A549 (cell line): ENCODE measurements around the gene PIPOX. TPM values are rescaled to one million over a fixed set of nuclear protein-coding genes. Genes with fewer than 3 reads are reported as not detected.

ENCODE experiments used
- ATAC-seq, 2 experiments: fragments of 200-7000 bp in 1 of 2; fragments of >200 bp in 1 of 2; cut with Nextera tagmentation in 1 of 2; cut with Tn5 transposase in 1 of 2; 3 replicates each; pipeline versions ENCODE4 v1.8.0 to v1.9.1; 2018 to 2020; ENCODE audit warnings: mild to moderate bottlenecking in 1 of 2, moderate library complexity in 1 of 2
- CTCF ChIA-PET: fragments of 300-600 bp; sonication (Branson Sonifier 250); formaldehyde crosslinking; extraction: SDS; loops from one replicate; lab custom pipeline; 2021; ENCODE audit warnings: antibody characterized with exemption, inconsistent platforms; lab: Yijun Ruan, JAX
- POLR2A ChIA-PET: fragments of 350-600 bp; formaldehyde crosslinking; extraction: SDS; loops from one replicate; lab custom pipeline; 2021; ENCODE audit warnings: antibody characterized with exemption, inconsistent platforms; lab: Yijun Ruan, JAX
- DNase-seq, 2 experiments: peaks; one replicate each; pipeline versions ENCODE4 v3.0.0 to v3.0.0-alpha.2; 2011 to 2016; ENCODE audit warnings: low read depth in 1 of 2, low spot score in 1 of 2
- FAIRE-seq: peaks from 2 replicates; lab custom pipeline; 2011; peaks lifted over from hg19 to GRCh38; lab: Jason Lieb, UNC
- H3K27ac ChIP-seq, 2 experiments: fragments of >200 bp; sonication (Bioruptor Twin); formaldehyde crosslinking; 3 replicates each; pipeline ENCODE4 v1.5.1; 2016 to 2017
- H3K4me1 ChIP-seq: fragments of >200 bp; sonication (Bioruptor Twin); formaldehyde crosslinking; 3 replicates; pipeline ENCODE4 v1.6.1; 2016
- H3K4me2 ChIP-seq: fragments of >200 bp; sonication (Bioruptor Twin); formaldehyde crosslinking; 3 replicates; pipeline ENCODE4 v1.6.1; 2016
- H3K4me3 ChIP-seq: fragments of >200 bp; sonication (Bioruptor Twin); formaldehyde crosslinking; 3 replicates; pipeline ENCODE4 v1.5.1; 2016
- H3K9me3 ChIP-seq: fragments of >200 bp; sonication (Bioruptor Twin); formaldehyde crosslinking; 3 replicates; pipeline ENCODE4 v1.6.1; 2016
- BHLHE40 ChIP-seq: IDR thresholded peaks from 2 replicates; pipeline ENCODE4 v1.6.1; 2012; ENCODE audit warnings: low read depth, low read length, inconsistent platforms
- CBX8 ChIP-seq: fragments of 200-600 bp; sonication (generic); IDR thresholded peaks from 2 replicates; pipeline ENCODE4 v1.6.1; 2016
- CHD4 ChIP-seq: fragments of 200-600 bp; sonication (generic); IDR thresholded peaks from 2 replicates; pipeline ENCODE4 v1.6.1; 2016; ENCODE audit warnings: antibody characterized with exemption, mild to moderate bottlenecking, borderline replicate concordance
- CTCF ChIP-seq: fragments of >200 bp; sonication (Bioruptor Twin); formaldehyde crosslinking; IDR thresholded peaks from 3 replicates; pipeline ENCODE4 v1.5.1; 2016
- EP300 ChIP-seq, 2 experiments: fragments of >200 bp; sonication (Bioruptor Twin); formaldehyde crosslinking; IDR thresholded peaks; 2 replicates in 1 of 2; 3 replicates in 1 of 2; pipeline ENCODE4 v1.6.1; 2016 to 2017
- FOSL2 ChIP-seq, 2 experiments: fragments of 450-650 bp in 1 of 2; fragments of >200 bp in 1 of 2; sonication (Bioruptor Twin) in 1 of 2; formaldehyde crosslinking; IDR thresholded peaks; 2 replicates each; pipeline versions ENCODE4 v1.5.0 to v1.6.1; 2016 to 2020; ENCODE audit warnings: mild to moderate bottlenecking in 1 of 2, moderate library complexity in 1 of 2
- FOXS1 ChIP-seq: fragments of 250-450 bp; sonication (Bioruptor Pico); IDR thresholded peaks from 2 replicates; pipeline ENCODE4 v1.5.0; 2020; ENCODE audit warnings: mild to moderate bottlenecking, moderate library complexity
- GATA3 ChIP-seq: IDR thresholded peaks from 2 replicates; pipeline ENCODE4 v1.6.1; 2012; ENCODE audit warnings: borderline replicate concordance
- JUN ChIP-seq, 2 experiments: fragments of >200 bp; sonication (Bioruptor Twin); formaldehyde crosslinking; IDR thresholded peaks; 2 replicates in 1 of 2; 3 replicates in 1 of 2; pipeline ENCODE4 v1.6.1; 2016 to 2017
- JUNB ChIP-seq: fragments of >200 bp; sonication (Bioruptor Twin); formaldehyde crosslinking; IDR thresholded peaks from 2 replicates; pipeline ENCODE4 v1.6.1; 2016
- KDM5A ChIP-seq: fragments of 200-600 bp; sonication (generic); IDR thresholded peaks from 2 replicates; pipeline ENCODE4 v1.6.1; 2016; ENCODE audit warnings: antibody characterized with exemption, mild to moderate bottlenecking
- POLR2AphosphoS2 ChIP-seq: conservative IDR thresholded peaks from 2 replicates; pipeline ENCODE4 v1.6.1; 2012; ENCODE audit warnings: low read length, improper control_type of control experiment, inconsistent platforms
- RAD21 ChIP-seq, 2 experiments: fragments of >200 bp in 1 of 2; sonication (Bioruptor Twin) in 1 of 2; formaldehyde crosslinking in 1 of 2; IDR thresholded peaks in 1 of 2; conservative IDR thresholded peaks in 1 of 2; 2 replicates in 1 of 2; 3 replicates in 1 of 2; pipeline ENCODE4 v1.6.1; 2012 to 2018; ENCODE audit warnings: inconsistent platforms in 1 of 2
- RARB ChIP-seq: fragments of 250-450 bp; sonication (Bioruptor Pico); IDR thresholded peaks from 2 replicates; pipeline ENCODE4 v1.8.0; 2021; ENCODE audit warnings: mild to moderate bottlenecking, moderate library complexity
- RCOR1 ChIP-seq: fragments of 150-350 bp; IDR thresholded peaks from 2 replicates; pipeline ENCODE4 v1.6.1; 2014; ENCODE audit warnings: antibody characterized with exemption, low read length, low read depth
- ZNF302 ChIP-seq: fragments of 250-450 bp; sonication (Bioruptor Pico); IDR thresholded peaks from 2 replicates; pipeline ENCODE4 v1.9.0; 2021; ENCODE audit warnings: inconsistent platforms, mild to moderate bottlenecking, moderate library complexity
- ZSCAN20 ChIP-seq: fragments of 250-450 bp; sonication (Bioruptor Pico); IDR thresholded peaks from 2 replicates; pipeline ENCODE4 v1.8.0; 2022; ENCODE audit warnings: mild to moderate bottlenecking, moderate library complexity
- WGBS: methylation state at CpG from one replicate; pipeline ENCODE4 v1.1.6; 2017; ENCODE audit errors: missing lambda C conversion rate; 5-methylcytosine and 5-hydroxymethylcytosine counted together
- polyA plus RNA-seq, 4 experiments: library from polyadenylated mRNA; depleted of rRNA in 3 of 4; stranded (reverse); fragments of >200 nt; fragmentation: RNase III in 1 of 4; extraction: RNeasy Plus Mini Kit Qiagen cat#74134 plus additional on column Dnase treatment in 1 of 4; gene quantifications; 2 replicates in 3 of 4; 3 replicates in 1 of 4; pipeline ENCODE4 v1.2.3, GENCODE V29; 2011 to 2017
- TF ChIP-seq, protein P1 (sequence below): IDR thresholded peaks from 2 replicates; pipeline ENCODE4 v1.6.1; 2012; ENCODE audit warnings: low read depth, borderline replicate concordance
- TF ChIP-seq, protein P2 (sequence below): fragments of >200 bp; sonication (Bioruptor Twin); formaldehyde crosslinking; IDR thresholded peaks from 3 replicates; pipeline ENCODE4 v1.6.1; 2016
- TF ChIP-seq, protein P3 (sequence below): fragments of 250-450 bp; sonication (Bioruptor Pico); IDR thresholded peaks from 2 replicates; pipeline ENCODE4 v1.5.0; 2021; ENCODE audit warnings: mild to moderate bottlenecking, moderate library complexity, borderline replicate concordance

The PIPOX gene
- polyA plus RNA-seq, 2 of the 4 experiments (the other 2 are of a cell fraction) = 0.39 to 0.94 TPM

DNA sequence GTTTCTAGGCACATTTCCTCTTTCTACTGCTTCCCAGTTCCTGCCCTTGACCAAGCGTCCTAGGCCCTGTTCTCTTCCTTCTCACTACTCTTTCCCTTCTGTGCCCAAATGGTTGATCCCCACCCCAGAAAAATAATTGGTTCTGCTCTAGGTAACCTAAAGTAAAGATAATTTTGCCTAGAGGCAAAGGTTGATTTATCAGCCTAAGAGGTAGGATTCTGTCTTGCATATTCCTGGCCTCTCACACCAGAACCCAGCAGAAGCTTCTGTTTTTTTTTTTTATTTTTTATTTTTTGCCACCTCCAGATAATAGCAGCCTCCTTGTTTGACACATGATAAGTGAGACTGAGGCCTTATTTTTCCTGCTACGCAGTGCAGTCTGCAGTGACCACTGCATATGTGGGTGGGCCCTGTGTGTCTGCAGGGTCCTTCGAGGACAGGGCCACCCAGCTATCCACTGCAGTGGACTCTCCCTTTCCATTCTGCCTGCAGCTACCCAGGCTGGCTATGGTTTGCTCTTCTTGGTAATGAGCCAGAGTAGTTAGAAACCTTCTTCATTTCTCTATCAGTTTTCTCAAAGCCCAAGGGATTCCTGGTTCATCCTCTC lies 701 bp downstream of the PIPOX start:
- Histone ChIP-seq H3K4me3 (no peak overlapping the region), H3K9me3 (no peaks in the 10 kb centered on the region), H3K4me1 (no peaks in the 10 kb centered on the region), H3K27ac (no peak overlapping the region), H3K4me2 (no peak overlapping the region)
- 79% methylated on average over 3 of the region's 3 CpGs for WGBS
- DNase-seq (no peak), ATAC-seq (no peak), FAIRE-seq (no peak)
- no peak for TF ChIP-seq RCOR1
- TF ChIP-seq, protein P1, sequence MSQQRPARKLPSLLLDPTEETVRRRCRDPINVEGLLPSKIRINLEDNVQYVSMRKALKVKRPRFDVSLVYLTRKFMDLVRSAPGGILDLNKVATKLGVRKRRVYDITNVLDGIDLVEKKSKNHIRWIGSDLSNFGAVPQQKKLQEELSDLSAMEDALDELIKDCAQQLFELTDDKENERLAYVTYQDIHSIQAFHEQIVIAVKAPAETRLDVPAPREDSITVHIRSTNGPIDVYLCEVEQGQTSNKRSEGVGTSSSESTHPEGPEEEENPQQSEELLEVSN = no peak
- TF ChIP-seq RARB (CRISPR knock-in tag) = no peak
- no peak for TF ChIP-seq EP300 (IDR thresholded peaks at IDR 0.05)
- TF ChIP-seq FOXS1 (CRISPR knock-in tag) = no peak
- no peak for TF ChIP-seq RAD21 (conservative IDR thresholded peaks at IDR 0.05 in 1 of 2, IDR thresholded peaks at IDR 0.05 in 1 of 2)
- TF ChIP-seq BHLHE40 = no peak
- TF ChIP-seq GATA3 = no peak
- no peak for TF ChIP-seq JUN (IDR thresholded peaks at IDR 0.05)
- TF ChIP-seq, protein P2, sequence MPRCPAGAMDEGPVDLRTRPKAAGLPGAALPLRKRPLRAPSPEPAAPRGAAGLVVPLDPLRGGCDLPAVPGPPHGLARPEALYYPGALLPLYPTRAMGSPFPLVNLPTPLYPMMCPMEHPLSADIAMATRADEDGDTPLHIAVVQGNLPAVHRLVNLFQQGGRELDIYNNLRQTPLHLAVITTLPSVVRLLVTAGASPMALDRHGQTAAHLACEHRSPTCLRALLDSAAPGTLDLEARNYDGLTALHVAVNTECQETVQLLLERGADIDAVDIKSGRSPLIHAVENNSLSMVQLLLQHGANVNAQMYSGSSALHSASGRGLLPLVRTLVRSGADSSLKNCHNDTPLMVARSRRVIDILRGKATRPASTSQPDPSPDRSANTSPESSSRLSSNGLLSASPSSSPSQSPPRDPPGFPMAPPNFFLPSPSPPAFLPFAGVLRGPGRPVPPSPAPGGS = no peak
- no peak for TF ChIP-seq CTCF
- ChIA-PET CTCF (interaction anchor here (0.8 to 1.6 kb wide), 7 partner anchors 10 to 68 kb away, joined by 3 to 4 read pairs (median 3); no protein-coding TSS in a partner anchor), POLR2A (no interaction called here)

DNA sequence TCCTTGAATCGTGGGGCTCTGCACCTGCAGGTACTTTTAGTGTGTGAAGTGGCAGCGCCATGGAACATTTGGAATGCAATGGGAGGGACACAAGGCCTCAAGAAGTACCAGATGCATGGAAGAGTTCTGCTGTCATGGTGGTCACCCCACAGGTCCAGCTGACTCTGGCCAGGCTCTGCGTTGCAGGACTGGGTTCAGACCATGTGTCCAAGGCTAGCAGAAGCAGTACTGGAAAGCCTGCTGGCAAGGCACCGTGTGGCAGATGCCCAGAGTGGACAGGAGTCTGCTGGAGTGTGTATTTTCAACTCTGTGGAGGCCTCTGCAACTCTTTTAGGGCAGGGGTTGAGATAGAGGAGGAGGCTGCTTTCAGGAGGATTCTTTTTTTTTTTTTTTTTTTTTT lies 2.1 kb downstream of the PIPOX start:
- Histone ChIP-seq H3K9me3 (no peaks in the 10 kb centered on the region), H3K4me1 (no peaks in the 10 kb centered on the region), H3K4me2 (no peak overlapping the region), H3K27ac (no peak overlapping the region), H3K4me3 (no peak overlapping the region)
- WGBS = 36% methylated on average over 4 of the region's 4 CpGs
- ATAC-seq (no peak), DNase-seq (no peak), FAIRE-seq (no peak)
- TF ChIP-seq KDM5A (no peak), FOXS1 (CRISPR knock-in tag) (no peak), ZSCAN20 (CRISPR knock-in tag) (no peak), GATA3 (no peak), POLR2AphosphoS2 (no peak), FOSL2 (IDR thresholded peaks at IDR 0.05) (no peak), FOSL2 (CRISPR knock-in tag; IDR thresholded peaks at IDR 0.05) (no peak), JUN (IDR thresholded peaks at IDR 0.05) (no peak), CBX8 (no peak), ZNF302 (CRISPR knock-in tag) (no peak), CHD4 (no peak), JUNB (no peak)
- TF ChIP-seq, protein P3, sequence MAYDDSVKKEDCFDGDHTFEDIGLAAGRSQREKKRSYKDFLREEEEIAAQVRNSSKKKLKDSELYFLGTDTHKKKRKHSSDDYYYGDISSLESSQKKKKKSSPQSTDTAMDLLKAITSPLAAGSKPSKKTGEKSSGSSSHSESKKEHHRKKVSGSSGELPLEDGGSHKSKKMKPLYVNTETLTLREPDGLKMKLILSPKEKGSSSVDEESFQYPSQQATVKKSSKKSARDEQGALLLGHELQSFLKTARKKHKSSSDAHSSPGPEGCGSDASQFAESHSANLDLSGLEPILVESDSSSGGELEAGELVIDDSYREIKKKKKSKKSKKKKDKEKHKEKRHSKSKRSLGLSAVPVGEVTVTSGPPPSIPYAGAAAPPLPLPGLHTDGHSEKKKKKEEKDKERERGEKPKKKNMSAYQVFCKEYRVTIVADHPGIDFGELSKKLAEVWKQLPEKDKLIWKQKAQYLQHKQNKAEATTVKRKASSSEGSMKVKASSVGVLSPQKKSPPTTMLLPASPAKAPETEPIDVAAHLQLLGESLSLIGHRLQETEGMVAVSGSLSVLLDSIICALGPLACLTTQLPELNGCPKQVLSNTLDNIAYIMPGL = no peak
- ChIA-PET POLR2A (no interaction called here), CTCF (interaction anchor here (1.0 to 1.3 kb wide), 4 partner anchors 25 to 270 kb away, joined by 3 read pairs; no protein-coding TSS in a partner anchor)
